ENCODE data around the gene ADAMTS14.

- no peak for TF ChIP-seq CTCF (conservative IDR thresholded peaks at IDR 0.05; ENCODE audit: low read length)
- no peak for TF ChIP-seq EZH2phosphoT487 (IDR thresholded peaks at IDR 0.05; ENCODE audit: borderline replicate concordance, low read depth, low read length)
Observed at GRCh38 chr10:70651661-70652060, 20.6 kb upstream of the ADAMTS14 start.

Data from OCI-LY7 (cell line).